ENCODE measurements around the gene KCNN3.
A peak's percentile ranks its signal among the peaks of the same experiment; 100 is the strongest.

KCNN3 gene

GRCh38 chr1:154879038-154879421, 8.9 kb upstream of the KCNN3 start:
- DNase-seq: peak; percentile 47

- DNase-seq: peak; percentile 86
These were observed 8.4 kb upstream of the KCNN3 start for GRCh38 chr1:154878371-154879037.

DNA sequence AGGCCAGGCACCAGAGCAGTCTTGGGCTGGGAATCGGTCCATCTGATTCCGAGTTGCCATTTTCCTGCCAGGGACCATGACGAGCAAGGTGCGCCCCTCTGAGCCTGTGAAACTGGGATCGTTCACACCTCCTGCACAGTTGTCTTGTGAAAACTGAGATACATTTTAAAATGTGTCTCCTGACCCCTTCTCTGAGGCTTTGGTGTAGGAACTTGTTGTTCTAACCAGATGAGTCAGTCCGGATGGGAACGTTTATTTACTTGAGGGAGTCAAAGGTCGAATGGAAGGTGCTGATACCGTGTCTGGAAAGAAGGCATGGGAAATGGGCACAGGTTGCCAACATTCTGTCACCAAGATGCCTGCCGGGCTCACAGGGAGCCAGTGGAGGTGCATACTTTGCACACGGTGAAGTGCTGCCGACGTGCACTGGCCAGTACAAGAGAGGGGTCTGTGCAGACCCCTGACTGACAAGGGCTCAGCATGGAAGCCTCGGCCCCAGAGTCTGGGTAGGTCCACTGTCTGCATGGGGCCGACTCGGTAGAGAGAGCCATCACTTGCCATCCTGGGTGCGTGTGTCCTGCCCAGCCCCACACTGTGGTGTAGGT, 7.4 kb upstream of the KCNN3 start:
- DNase-seq: no peak

DNA sequence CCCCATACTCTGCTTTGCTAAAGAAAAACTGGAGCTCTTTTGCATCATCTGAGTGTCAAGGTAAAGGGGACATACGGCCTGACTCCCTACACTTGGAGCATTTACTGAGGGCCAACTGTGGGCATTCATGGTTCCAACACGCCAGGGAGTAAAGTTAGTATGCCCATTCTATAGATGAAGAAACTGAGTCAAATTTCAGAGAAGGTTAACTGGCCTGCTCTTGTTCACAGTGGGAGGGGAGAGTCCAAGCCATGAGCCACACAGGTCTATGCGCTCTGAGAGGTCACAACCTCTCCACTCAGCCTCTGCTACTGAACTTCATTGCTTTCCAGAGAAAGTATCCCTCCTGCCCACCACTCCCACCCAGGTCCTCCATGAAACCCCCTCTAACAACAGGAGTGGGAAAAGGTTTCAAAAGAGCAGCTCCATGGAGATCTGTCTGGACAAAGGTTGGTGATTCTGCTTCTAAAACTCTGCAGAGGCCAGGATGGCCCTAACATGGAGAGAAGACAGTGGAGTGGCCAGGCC, 6.8 kb upstream of the KCNN3 start:
- DNase-seq: no peak

GRCh38 chr1:154874465-154874864, 4.4 kb upstream of the KCNN3 start:
- no peak for DNase-seq

GRCh38 chr1:154873321-154873950, 3.4 kb upstream of the KCNN3 start:
- DNase-seq: no peak

GRCh38 chr1:154871374-154871773, 1.3 kb upstream of the KCNN3 start:
- no peak for DNase-seq

GRCh38 chr1:154870734-154871133, 653 bp upstream of the KCNN3 start:
- no peak for DNase-seq

DNA sequence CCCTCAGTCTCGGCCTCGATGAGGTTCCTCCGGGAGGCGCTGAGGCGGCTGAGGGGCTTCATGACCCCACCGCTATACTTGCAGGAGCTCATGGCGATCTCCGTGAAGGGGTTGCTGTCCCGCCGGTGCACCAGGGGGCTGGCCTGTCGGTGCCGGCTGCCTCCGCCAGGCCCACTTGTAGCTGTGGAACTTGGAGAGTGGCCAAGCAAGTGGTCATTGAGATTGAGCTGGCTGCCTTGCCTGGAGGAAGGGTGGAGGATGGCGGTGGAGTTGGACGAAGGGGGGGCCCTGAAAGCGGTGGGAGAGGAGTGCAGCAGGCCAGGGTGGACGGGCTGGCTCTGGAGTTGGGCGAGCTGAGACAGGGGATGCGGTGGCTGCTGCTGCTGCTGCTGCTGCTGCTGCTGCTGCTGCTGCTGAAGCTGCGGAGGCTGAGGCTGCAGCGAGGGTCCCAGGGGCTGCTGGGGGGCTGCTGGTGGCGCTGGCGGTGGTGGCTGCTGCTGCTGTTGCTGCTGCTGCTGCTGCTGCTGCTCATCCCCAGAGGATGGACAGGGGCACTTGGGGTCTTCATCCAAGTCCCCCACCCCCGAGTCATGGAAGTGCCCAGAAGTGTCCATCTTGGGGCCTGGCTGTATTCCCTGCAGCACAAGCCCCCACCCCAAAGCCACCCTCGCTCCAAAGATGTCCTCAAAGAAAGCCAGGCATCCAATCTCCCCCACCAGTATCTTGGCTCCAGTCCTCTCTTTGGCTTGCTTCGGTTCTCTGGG, 548 bp downstream of the KCNN3 start:
- no peak for DNase-seq

DNA sequence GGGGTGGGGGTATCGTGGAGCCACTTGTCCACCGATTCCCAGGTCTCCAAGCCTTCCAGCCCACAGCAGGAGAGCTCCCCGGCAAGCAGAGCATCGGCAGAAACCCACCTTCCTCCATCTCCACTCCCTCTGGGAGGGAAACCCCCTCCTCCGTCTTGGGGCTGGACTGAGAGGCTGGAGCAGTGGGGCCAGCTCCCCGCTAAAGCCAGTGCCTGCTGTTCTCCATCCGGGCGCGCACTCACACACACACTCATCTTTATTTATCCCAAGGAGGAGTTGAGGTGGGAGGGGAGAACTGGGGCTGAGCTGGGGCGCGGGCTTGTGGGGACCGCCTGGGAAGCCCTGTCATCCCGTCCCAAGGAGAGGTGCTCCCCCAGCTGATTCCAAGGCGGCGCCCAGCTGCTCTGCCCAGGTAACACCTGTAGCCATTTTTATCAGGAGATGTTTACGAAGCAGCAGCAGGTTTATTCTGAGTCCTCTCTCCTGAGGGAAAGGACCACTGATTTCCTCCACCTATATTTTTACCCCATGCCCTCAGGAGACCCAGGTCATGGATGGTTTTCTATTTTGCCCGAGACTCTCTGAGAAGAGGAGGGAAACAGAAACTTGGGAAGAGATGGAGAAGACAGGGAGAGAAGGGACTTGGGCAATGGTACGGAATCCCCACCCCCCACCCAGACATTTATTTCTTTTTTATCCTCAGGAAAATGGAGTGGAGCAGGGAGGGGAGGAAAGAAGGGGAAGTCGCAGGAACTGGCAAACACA, 2.1 kb downstream of the KCNN3 start:
- DNase-seq: no peak

GRCh38 chr1:154867064-154867825, 2.8 kb downstream of the KCNN3 start:
- DNase-seq: no peak

- no peak for DNase-seq
These were observed 3.6 kb downstream of the KCNN3 start for GRCh38 chr1:154866257-154867063.

DNA sequence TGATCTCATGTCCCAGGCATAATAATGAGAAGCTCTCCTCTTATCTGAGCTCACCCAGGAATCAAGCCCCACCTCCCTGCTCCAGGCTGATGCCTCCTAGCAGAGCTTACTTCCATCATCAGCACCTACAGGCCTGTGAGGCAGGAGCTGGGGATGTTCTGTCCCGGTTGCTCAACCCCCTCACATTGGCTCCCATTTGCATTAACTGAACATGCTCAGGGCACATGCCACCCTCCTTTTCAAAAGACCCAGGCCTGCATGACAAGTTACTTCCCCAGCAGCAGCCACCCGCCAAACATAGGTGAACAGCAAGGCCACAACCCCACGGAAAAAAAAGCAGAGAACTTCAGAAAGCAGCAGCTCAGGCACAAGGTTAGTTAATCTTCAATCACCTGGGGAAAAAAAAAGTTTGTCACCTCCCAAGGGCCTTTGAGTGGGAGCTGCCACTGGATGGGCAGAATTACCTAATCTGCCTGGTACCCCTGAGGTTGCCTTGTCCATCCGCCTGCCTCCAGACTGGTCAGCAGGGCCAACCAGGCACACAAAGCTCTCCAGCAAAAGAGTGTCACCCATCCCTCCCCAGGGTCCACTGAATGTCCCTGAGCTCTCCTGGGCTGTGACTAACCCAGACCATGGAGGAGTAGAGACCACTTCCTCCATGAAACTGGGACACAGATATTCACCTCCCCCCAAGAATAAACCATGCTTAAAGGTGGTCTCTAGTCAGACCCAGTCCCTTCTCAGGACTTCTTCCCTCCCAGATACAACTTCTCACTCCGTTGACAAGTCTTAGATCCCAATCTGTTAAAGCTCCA, 4.4 kb downstream of the KCNN3 start:
- DNase-seq: no peak

DNA sequence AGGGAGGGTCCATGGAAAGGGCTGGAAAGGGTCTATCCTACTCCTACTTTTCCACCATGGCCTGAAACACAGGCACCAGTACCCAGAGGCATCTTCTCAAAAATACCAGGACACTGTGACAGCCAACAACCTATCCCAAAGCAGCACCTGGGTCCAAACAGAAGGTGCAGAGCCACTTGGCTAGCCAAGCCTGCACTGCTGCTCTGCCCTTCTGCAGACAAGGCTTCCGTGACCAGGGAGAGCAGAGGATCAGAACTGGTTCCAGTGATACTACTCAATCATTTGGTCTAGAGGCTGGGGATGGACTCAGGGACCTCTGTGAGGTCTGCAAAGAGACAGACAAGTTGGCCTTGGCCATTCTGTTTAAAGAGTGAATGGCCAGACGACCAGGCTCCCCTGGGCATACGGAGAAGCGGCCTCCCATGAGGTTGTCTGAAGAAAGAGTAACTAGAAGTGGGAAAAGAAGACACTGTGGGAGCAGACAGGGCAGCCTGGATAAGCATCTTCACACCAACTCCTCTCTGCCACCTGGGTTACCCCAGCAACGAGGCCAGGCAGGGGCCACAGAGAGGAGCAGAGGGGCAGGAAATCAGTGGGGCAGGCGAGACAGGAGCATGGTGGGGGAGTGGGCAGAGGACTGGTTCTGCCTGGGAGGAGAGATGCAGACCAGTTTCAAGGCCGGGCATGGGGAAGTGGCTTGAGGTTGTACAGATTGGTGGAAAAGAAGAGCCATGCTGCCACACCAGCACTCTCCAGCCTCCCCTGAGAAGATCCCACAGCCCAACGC, 5.7 kb downstream of the KCNN3 start:
- DNase-seq: no peak

GRCh38 chr1:154863315-154864174, 6.5 kb downstream of the KCNN3 start:
- no peak for DNase-seq

DNA sequence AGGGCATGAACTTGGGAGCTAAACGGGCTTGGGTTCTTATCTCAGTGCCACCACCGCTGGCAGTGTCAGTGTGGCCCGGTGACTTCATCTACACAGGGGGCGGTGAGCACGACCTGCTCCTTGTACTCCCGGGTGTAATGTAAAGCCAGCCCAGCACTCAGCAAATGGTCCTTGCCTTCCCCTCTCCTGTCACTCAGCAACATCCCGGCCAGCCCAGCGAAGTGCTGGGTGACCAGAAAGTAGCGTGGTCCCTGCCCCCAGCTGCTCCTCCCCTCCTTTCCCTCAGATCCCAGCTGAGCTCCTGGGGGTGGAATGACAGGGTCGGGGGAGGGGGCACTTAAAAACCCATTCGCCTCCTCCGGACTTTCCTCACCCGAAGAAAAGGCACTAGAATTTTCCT, 7.2 kb downstream of the KCNN3 start:
- DNase-seq: no peak

DNA sequence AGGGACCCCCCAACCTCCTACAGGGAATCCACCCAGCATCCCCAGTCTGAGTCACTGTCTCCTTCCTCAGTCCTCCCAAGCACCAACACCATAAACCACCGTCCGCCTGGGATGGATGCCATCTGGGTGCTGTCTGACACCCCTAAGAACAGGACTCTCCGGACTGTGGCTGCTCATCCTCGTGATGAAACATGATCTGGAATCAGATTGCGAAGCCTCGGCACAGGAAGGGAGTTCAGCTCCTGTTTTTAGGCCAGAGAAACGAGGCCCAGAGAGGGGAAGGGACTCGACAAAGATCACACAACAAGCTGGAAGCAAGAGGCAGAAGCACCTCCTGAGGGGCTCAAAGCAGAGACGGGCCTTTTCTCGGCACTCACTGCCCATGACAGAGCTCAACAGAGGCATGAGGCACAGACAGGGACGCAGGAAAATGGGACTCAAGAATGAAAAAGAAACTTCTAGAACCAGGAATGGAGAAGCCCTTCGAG, 8.4 kb downstream of the KCNN3 start:
- DNase-seq: no peak
